ENCODE data around the gene SLC36A4.
"Not testable (repeated sequence)": the region's sequence is repeated elsewhere in the genome, so short reads cannot be mapped to it uniquely, and the experiment has no call there.

Gene SLC36A4

DNA sequence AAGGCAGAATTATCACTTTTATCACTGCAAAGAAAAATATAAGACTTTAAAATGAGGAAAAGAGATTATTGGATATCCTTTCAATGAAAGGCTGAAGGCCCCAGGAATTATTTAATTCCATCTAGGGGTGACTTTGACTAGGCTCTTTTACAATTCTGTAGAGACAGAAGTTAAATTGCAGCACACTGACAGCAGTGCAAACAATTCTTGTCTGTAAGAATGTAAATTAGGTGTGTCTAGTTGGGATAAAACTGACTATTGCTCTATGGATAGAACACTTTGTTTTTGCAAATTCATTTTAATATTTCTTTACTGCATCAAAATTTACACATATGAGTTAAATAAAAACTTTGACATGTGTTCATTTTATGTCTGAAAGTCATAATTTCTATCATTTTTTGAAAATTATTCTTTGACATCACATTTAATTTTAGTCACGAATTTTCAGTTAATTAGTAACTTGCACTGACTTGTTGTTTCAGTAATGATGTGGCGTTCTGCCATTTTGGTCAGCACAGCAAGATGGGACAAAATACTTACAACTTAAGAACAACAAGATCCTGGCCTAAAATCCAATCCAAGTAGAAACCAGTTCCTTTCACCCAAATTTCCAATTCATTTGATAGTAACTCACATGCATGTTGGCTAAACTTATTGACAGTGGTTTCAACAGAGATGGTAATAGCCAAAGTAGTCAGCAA, 75.1 kb downstream of the SLC36A4 start:
- TF ChIP-seq, protein P1, sequence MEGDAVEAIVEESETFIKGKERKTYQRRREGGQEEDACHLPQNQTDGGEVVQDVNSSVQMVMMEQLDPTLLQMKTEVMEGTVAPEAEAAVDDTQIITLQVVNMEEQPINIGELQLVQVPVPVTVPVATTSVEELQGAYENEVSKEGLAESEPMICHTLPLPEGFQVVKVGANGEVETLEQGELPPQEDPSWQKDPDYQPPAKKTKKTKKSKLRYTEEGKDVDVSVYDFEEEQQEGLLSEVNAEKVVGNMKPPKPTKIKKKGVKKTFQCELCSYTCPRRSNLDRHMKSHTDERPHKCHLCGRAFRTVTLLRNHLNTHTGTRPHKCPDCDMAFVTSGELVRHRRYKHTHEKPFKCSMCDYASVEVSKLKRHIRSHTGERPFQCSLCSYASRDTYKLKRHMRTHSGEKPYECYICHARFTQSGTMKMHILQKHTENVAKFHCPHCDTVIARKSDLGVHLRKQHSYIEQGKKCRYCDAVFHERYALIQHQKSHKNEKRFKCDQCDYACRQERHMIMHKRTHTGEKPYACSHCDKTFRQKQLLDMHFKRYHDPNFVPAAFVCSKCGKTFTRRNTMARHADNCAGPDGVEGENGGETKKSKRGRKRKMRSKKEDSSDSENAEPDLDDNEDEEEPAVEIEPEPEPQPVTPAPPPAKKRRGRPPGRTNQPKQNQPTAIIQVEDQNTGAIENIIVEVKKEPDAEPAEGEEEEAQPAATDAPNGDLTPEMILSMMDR (conservative IDR thresholded peaks at IDR 0.05; ENCODE audit: low read depth), result no peak
- no peak overlapping the region for H3K27ac ChIP-seq
- CTCF ChIA-PET, result interaction anchor here (0.7 kb wide), 1 partner anchor 135 kb away, joined by 3 read pairs; no protein-coding TSS in a partner anchor
- DNase-seq (ENCODE audit: low spot score), result no peak
- POLR2A ChIA-PET (ENCODE audit: low non-redundant PET), result no interaction called here

DNA sequence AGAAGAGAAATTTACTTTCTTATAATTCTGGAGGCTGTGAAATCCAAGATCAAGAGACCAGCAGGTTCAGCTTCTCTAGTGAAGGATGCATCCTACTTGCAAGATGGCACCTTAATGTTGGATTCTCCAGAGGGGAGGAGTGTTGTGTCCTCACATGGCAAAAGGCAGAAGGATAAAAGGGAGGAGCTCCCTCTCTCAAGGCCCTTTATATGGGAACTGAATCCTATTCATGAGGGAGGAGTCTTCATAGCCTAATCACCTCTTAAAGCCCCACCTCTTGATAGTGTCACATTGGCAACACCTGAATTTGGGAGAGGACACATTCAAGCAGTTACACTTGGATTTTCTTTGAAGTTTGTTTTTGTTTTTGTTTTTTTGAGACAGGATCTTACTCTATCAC, 79.5 kb downstream of the SLC36A4 start:
- no peak overlapping the region for H3K27ac ChIP-seq
- ChIA-PET POLR2A (ENCODE audit: low non-redundant PET) (no interaction called here), CTCF (no interaction called here)
- TF ChIP-seq, protein P1 (conservative IDR thresholded peaks at IDR 0.05; ENCODE audit: low read depth), result no peak
- no peak for DNase-seq (ENCODE audit: low spot score)

DNA sequence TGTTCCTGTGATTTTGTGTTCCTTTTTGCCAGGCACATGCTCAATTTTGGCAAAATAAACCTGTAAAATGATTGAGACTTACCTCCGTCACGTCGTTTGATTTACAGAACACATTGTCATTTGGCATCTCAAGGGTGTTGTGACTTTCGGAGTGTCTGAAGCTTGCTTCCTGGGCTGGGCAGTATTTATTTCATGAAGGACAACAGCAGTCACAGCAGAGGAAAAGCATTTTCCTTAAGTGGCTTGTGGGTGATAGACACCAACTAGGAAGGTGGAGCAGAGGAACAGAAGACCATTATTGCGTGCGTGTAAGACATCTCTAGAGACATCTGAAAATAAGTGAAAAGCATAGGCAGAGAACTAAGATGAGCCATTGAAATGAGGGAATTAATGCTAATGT, 80.2 kb downstream of the SLC36A4 start:
- TF ChIP-seq, protein P1 (conservative IDR thresholded peaks at IDR 0.05; ENCODE audit: low read depth), result no peak
- DNase-seq (ENCODE audit: low spot score), result no peak
- H3K27ac ChIP-seq, result no peak overlapping the region
- ChIA-PET CTCF (no interaction called here), POLR2A (ENCODE audit: low non-redundant PET) (no interaction called here)

DNA sequence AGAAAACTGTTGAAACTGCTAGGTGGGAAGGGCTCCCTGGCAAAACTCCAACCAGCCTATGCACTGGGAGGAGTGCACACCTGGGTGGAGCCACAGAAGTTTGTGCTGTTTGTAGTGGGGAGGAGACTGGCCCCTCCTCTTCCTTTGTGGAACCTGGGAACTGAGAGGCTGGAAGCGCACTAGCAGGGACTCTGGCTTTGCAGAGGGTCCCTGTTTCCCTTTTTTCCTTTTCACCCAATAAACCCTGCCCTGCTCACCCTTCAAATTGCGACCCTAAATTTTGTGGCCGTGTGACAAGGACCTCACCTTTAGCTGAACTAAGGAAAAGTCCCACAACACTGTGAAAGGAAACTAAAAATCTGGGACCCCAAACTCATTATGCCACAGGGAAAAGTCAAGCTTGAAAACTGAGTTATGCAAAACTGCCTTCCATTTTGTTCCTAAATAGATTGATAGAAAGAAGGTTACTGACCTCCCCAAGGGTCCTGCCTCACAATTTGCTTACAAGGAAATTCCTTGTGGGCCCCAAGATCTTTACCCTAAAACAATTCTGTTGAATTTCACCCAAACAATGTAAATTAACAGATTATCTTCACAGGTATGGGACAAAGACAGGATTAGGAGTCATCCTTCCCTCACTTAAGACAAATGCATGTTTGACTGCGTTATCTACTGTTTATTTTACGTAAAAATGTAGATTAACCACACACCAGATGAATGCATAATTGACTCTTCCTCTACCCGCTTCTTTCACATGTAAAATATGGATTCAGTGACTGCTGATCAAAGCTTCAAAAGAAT, 81.0 kb downstream of the SLC36A4 start:
- POLR2A ChIA-PET (ENCODE audit: low non-redundant PET), result no interaction called here
- no peak for DNase-seq (ENCODE audit: low spot score)
- TF ChIP-seq, protein P1 (conservative IDR thresholded peaks at IDR 0.05; ENCODE audit: low read depth), result no peak
- CTCF ChIA-PET, result no interaction called here
- no peak overlapping the region for H3K27ac ChIP-seq

DNA sequence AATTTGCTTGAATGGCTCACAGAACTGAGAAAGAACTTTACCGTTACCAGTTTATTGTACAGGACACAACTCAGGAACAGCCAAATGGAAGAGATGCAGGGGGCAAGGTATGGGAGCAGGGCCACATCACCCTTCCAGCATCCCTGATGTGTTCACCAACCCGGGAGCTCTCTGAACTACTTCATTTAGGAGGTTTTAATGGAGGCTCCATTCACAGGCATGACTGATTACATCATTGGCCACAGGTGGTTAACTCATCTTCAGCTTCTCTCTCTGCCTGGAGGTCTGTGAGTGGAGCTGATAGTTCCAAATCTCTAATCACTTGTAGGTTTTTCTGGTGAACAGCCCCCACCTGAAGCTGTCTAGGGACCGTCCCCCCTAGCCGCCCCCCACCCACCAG, 83.5 kb downstream of the SLC36A4 start:
- TF ChIP-seq, protein P1 (conservative IDR thresholded peaks at IDR 0.05; ENCODE audit: low read depth), result no peak
- DNase-seq (ENCODE audit: low spot score), result no peak
- CTCF ChIA-PET, result no interaction called here
- POLR2A ChIA-PET (ENCODE audit: low non-redundant PET), result no interaction called here
- H3K27ac ChIP-seq, result no peak overlapping the region

DNA sequence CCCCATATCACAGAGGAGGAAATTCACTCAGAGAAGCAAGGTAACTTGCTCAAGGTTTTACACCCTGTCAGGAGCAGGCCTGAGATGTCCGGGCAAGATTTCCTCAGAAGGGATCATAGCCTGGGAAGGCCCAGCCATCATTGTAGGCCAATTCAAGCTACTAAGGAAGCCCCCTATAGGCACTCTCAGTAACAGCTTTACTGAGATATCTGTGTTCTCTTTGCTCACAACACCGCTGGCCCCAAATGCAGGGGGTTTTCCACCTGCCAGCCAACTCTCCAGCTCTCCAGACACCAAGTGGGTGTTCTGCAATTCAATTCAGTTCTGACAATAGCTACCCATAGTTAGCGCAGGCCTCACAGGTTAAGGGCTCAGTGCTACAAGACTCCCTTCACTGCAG, 84.0 kb downstream of the SLC36A4 start:
- TF ChIP-seq, protein P1 (conservative IDR thresholded peaks at IDR 0.05; ENCODE audit: low read depth), result no peak
- H3K27ac ChIP-seq, result no peak overlapping the region
- CTCF ChIA-PET, result no interaction called here
- DNase-seq (ENCODE audit: low spot score), result no peak
- POLR2A ChIA-PET (ENCODE audit: low non-redundant PET), result no interaction called here

DNA sequence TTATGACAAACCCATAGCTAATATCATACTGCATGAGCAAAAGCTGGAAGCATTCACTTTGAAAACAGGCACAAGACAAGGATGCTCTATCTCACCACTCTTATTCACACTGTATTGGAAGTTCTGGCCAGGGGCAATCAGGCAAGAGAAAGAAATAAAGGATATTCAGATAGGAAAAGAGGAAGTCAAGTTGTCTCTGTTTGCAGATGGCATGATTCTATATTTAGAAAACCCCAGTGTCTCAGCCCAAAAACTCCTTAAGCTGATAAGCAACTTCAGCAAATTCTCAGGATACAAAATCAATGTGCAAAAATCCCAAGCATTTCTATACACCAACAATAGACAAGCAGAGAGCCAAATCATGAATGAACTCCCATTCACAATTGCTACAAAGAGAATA, 86.6 kb downstream of the SLC36A4 start:
- DNase-seq (ENCODE audit: low spot score); H3K27ac ChIP-seq; POLR2A ChIA-PET (ENCODE audit: low non-redundant PET): not testable (repeated sequence)
- CTCF ChIA-PET, result interaction anchor here (0.5 kb wide), 1 partner anchor 59 kb away, joined by 3 read pairs; no protein-coding TSS in a partner anchor
